GM06990 (cell line): ENCODE results near the gene ZNF669.

Source experiments
- DNase-seq: peaks from one replicate; pipeline ENCODE4 v3.0.0-alpha.2; 2011; ENCODE audit not compliant: insufficient read length; ENCODE audit errors: extremely low read depth
- H3K27me3 ChIP-seq: replicated peaks from 2 replicates; pipeline ENCODE4 v1.6.0; 2011; ENCODE audit warnings: low read length; ENCODE audit not compliant: control insufficient read depth, insufficient read depth
- H3K36me3 ChIP-seq: 2 replicates; pipeline ENCODE4 v1.5.1; 2011; ENCODE audit warnings: low read length; ENCODE audit not compliant: control insufficient read depth, insufficient read depth
- H3K4me3 ChIP-seq: replicated peaks from 2 replicates; pipeline ENCODE4 v1.5.1; 2011; ENCODE audit warnings: low read depth, mild to moderate bottlenecking, control low read depth, low read length
- TF ChIP-seq, protein P1 (sequence below): IDR thresholded peaks from 2 replicates; pipeline ENCODE4 v1.5.1; 2011; ENCODE audit warnings: low read length, control low read depth, mild to moderate bottlenecking, inconsistent platforms; ENCODE audit not compliant: insufficient read depth, poor library complexity, severe bottlenecking

The ZNF669 gene

DNA sequence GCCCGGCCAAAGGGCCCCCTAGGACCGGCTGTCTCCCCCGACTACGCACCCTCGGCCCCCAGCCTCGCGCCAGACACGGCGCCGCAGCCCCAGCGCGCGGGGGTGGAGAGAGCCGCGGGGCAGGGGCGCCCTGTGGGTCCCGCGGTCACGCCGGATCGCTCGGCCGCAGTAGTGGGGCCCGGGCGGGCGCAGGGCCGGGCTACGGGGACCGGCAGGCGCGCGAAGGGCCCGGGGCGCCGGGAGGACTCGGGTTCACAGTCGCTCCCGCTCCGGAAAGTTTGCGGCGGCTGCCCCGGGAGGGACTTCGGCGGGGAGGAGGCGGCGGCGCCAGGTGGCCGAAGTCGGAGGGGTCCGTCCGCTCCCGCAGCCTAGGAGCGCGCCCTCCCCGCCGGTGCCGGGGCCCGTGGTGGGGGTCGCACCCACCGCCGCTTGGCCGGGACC, 7.1 kb upstream of the ZNF669 start:
- no peak for DNase-seq
- TF ChIP-seq, protein P1, sequence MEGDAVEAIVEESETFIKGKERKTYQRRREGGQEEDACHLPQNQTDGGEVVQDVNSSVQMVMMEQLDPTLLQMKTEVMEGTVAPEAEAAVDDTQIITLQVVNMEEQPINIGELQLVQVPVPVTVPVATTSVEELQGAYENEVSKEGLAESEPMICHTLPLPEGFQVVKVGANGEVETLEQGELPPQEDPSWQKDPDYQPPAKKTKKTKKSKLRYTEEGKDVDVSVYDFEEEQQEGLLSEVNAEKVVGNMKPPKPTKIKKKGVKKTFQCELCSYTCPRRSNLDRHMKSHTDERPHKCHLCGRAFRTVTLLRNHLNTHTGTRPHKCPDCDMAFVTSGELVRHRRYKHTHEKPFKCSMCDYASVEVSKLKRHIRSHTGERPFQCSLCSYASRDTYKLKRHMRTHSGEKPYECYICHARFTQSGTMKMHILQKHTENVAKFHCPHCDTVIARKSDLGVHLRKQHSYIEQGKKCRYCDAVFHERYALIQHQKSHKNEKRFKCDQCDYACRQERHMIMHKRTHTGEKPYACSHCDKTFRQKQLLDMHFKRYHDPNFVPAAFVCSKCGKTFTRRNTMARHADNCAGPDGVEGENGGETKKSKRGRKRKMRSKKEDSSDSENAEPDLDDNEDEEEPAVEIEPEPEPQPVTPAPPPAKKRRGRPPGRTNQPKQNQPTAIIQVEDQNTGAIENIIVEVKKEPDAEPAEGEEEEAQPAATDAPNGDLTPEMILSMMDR: no peak
- H3K4me3 ChIP-seq: no peak overlapping the region
- no peaks in the 10 kb centered on the region for H3K27me3 ChIP-seq
- H3K36me3 ChIP-seq: no peaks in the 10 kb centered on the region

DNA sequence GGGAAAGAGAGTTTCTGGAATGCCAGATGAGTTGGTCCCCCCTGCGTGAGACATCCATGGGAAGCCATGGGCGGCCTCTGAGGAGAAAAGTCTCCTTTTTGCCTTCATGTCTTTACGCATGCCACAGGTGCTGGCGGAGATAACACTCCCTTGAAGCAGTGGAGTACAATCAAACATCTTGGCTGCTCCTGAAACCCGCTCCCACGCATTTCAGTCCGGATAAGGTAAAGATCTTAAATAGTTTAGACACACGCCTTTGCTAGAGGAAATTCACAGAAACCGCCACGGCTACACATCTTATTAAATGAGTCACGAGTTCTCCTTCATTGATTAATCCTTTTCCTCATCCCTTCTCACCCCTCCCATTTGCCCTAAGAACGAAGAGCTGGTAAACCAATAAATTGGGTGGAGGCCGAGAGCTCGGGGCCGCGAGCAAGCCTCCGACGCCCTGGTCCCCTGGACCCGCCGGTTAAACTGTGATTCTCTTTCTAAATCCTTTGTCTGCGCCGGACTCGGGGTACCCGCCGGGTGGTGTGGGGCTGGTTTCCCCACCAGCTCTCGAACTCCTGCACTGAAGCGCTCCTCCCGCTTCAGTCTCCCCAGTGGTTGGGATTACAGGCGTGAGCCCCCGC, 6.6 kb upstream of the ZNF669 start:
- no peak overlapping the region for H3K4me3 ChIP-seq
- no peak for DNase-seq
- TF ChIP-seq, protein P1: no peak
- H3K36me3 ChIP-seq: no peaks in the 10 kb centered on the region
- no peaks in the 10 kb centered on the region for H3K27me3 ChIP-seq

DNA sequence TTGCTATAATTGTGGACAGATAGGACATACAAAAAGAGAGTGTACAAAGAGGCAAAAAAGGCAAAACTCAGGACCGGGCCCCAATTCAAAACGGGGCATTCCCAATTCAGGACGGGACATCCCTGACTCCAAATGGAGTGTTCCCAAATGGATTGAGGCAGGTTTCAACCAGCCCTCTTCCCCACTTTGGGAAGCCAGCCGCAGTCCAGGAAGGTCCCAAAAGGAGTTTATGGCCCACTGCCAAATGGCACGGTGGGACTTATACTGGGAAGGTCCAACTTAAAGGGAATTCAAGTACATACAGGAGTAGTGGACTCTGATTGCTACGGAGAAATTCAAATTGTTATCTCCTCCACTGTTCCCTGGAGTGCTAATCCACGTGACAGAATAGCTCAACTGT, 3.5 kb upstream of the ZNF669 start:
- H3K27me3 ChIP-seq: no peaks in the 10 kb centered on the region
- TF ChIP-seq, protein P1: no peak
- no peaks in the 10 kb centered on the region for H3K36me3 ChIP-seq
- DNase-seq: no peak
- H3K4me3 ChIP-seq: no peak overlapping the region

DNA sequence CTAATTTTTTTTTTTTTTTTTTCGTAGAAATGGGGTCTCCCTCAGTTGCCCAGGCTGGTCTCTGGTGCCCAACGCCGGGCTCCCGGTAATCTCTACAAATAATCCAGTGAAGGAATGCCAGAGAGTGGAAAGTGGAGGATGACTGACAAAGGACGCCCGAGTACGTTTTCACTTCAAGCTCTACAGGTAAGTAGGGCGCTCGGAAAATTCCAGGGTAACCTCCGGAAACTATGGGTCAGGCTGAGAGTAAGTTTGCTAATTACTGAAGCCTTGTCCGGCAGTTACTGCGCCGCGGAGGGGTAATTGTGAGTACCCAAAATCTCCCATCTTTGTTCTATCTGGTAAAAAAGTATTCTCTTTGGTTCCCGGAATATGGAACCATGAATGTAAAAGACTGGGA, 1.8 kb upstream of the ZNF669 start:
- no peaks in the 10 kb centered on the region for H3K27me3 ChIP-seq

DNA sequence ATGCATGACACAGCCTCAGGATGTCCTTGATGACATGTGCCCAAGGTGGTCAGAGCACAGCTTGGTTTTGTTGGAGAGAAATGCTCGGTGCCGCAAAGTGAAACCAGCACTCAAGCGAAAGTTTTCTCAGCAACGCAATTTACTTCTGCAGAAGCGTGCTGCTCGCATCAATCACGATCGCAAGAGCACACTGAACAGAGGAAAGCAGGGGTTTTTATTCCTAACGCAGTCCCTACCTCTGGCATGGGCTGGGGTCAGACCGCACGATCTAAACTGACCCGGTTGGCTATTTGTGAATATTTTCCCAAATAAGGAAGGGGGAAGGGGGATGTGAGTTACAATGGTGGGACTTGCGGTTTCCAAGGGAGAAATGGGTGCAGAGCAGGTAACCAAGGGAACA, 809 bp upstream of the ZNF669 start:
- Histone ChIP-seq H3K4me3 (no peak overlapping the region), H3K36me3 (peaks cover 8% of the 10 kb centered on the region), H3K27me3 (no peaks in the 10 kb centered on the region)
- TF ChIP-seq, protein P1: no peak
- DNase-seq: no peak

More for the DNA sequence above, 1.8 kb upstream of the ZNF669 start:
- no peak for DNase-seq
- H3K36me3 ChIP-seq: peaks cover 2% of the 10 kb centered on the region
- no peak overlapping the region for H3K4me3 ChIP-seq
- TF ChIP-seq, protein P1: no peak

DNA sequence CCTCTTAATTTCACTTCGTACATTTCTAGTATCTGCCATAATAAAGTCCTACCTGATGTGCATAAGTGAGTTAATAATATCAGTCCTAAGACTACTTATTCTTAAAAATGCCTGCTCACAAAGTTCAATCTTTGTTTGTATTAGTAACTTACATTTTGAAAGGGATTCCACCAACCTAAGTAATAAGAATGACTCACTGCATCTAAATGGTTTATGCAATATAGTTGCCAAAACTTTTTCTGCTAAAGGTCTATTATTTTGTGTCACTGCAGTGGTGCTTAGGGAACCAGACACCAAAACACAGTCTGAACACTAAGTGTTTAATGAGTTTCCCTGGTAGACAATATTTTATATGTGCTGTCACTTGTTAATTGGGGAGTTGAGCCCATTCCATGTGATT, 1.8 kb downstream of the ZNF669 start:
- DNase-seq: no peak
- TF ChIP-seq, protein P1: no peak
- no peaks in the 10 kb centered on the region for H3K27me3 ChIP-seq
- peaks cover 8% of the 10 kb centered on the region for H3K36me3 ChIP-seq
- no peak overlapping the region for H3K4me3 ChIP-seq
